NT2/D1 (cell line): ENCODE results near the gene MACF1.
"Not testable (repeated sequence)": the region's sequence is repeated elsewhere in the genome, so short reads cannot be mapped to it uniquely, and the experiment has no call there.

Experiments used
- DNase-seq: peaks from one replicate; pipeline ENCODE4 v3.0.0-alpha.2; 2011; ENCODE audit warnings: low read depth, low spot score
- H3K27me3 ChIP-seq: 2 replicates; pipeline ENCODE4 v1.6.0; 2011; ENCODE audit warnings: mild to moderate bottlenecking; ENCODE audit not compliant: insufficient read length, insufficient read depth
- H3K36me3 ChIP-seq: 2 replicates; pipeline ENCODE4 v1.6.1; 2011; ENCODE audit warnings: mild to moderate bottlenecking, low read length, mixed read lengths; ENCODE audit not compliant: insufficient read depth, insufficient read length
- H3K4me1 ChIP-seq: 2 replicates; pipeline ENCODE4 v1.5.1; 2011; ENCODE audit not compliant: insufficient read depth, insufficient read length
- H3K4me3 ChIP-seq: 2 replicates; pipeline ENCODE4 v1.5.1; 2011; ENCODE audit warnings: low read depth; ENCODE audit not compliant: insufficient read length
- H3K9ac ChIP-seq: 2 replicates; pipeline ENCODE4 v1.6.0; 2011; ENCODE audit warnings: low read depth; ENCODE audit not compliant: insufficient read length
- H3K9me3 ChIP-seq: 2 replicates; pipeline ENCODE4 v1.5.1; 2011; ENCODE audit warnings: mild to moderate bottlenecking, low read length; ENCODE audit not compliant: insufficient read depth
- SUZ12 ChIP-seq: IDR thresholded peaks from 2 replicates; pipeline ENCODE4 v1.6.1; 2011; ENCODE audit not compliant: insufficient read length, insufficient read depth; ENCODE audit errors: extremely low read depth
- YY1 ChIP-seq: IDR thresholded peaks from 2 replicates; pipeline ENCODE4 v1.6.1; 2011; ENCODE audit not compliant: insufficient read length, insufficient read depth
- ZNF274 ChIP-seq: IDR thresholded peaks from 2 replicates; pipeline ENCODE4 v1.6.1; 2011; ENCODE audit warnings: mild to moderate bottlenecking, low read depth, low read length

The MACF1 gene

GRCh38 chr1:39438042-39438441 lies 233.5 kb downstream of the MACF1 start:
- no peaks in the 10 kb centered on the region for H3K27me3 ChIP-seq
- H3K4me1 ChIP-seq, result no peaks in the 10 kb centered on the region
- TF ChIP-seq SUZ12 (no peak), YY1 (no peak), ZNF274 (no peak)
- H3K9ac ChIP-seq, result no peak overlapping the region
- no peak overlapping the region for H3K4me3 ChIP-seq
- peaks cover 95% of the 10 kb centered on the region for H3K36me3 ChIP-seq
- DNase-seq, result no peak
- H3K9me3 ChIP-seq, result no peaks in the 10 kb centered on the region

- TF ChIP-seq SUZ12 (no peak), YY1 (no peak), ZNF274 (no peak)
- H3K9me3 ChIP-seq, result no peaks in the 10 kb centered on the region
- no peaks in the 10 kb centered on the region for H3K4me1 ChIP-seq
- no peak for DNase-seq
- no peak overlapping the region for H3K9ac ChIP-seq
- no peaks in the 10 kb centered on the region for H3K27me3 ChIP-seq
- peaks cover 92% of the 10 kb centered on the region for H3K36me3 ChIP-seq
- H3K4me3 ChIP-seq, result no peak overlapping the region
Observed at GRCh38 chr1:39440856-39441255, 236.4 kb downstream of the MACF1 start.

GRCh38 chr1:39441797-39442196 lies 237.3 kb downstream of the MACF1 start:
- Histone ChIP-seq H3K27me3 (no peaks in the 10 kb centered on the region), H3K9ac (no peak overlapping the region), H3K4me1 (no peaks in the 10 kb centered on the region), H3K9me3 (no peaks in the 10 kb centered on the region), H3K36me3 (peaks cover 92% of the 10 kb centered on the region), H3K4me3 (no peak overlapping the region)
- TF ChIP-seq ZNF274 (no peak), SUZ12 (no peak), YY1 (no peak)
- DNase-seq, result no peak

GRCh38 chr1:39445573-39445972 lies 241.1 kb downstream of the MACF1 start:
- H3K9me3 ChIP-seq, result no peaks in the 10 kb centered on the region
- H3K27me3 ChIP-seq, result no peaks in the 10 kb centered on the region
- TF ChIP-seq YY1 (no peak), SUZ12 (no peak), ZNF274 (no peak)
- H3K4me3 ChIP-seq, result no peak overlapping the region
- no peaks in the 10 kb centered on the region for H3K4me1 ChIP-seq
- DNase-seq, result no peak
- H3K9ac ChIP-seq, result no peak overlapping the region
- peaks cover 92% of the 10 kb centered on the region for H3K36me3 ChIP-seq

- Histone ChIP-seq H3K4me1 (no peaks in the 10 kb centered on the region), H3K27me3 (no peaks in the 10 kb centered on the region), H3K9me3 (no peaks in the 10 kb centered on the region), H3K36me3 (peaks cover 92% of the 10 kb centered on the region), H3K9ac (no peak overlapping the region), H3K4me3 (no peak overlapping the region)
- DNase-seq, result no peak
- TF ChIP-seq YY1 (no peak), SUZ12 (no peak), ZNF274 (no peak)
Observed at GRCh38 chr1:39446986-39447567, 242.6 kb downstream of the MACF1 start.

GRCh38 chr1:39450041-39450440 lies 245.5 kb downstream of the MACF1 start:
- H3K9me3 ChIP-seq, H3K4me3 ChIP-seq, H3K27me3 ChIP-seq, H3K4me1 ChIP-seq, H3K9ac ChIP-seq, DNase-seq: not testable (repeated sequence)
- peaks cover 94% of the 10 kb centered on the region for H3K36me3 ChIP-seq

- DNase-seq, result no peak
- Histone ChIP-seq H3K9me3 (no peaks in the 10 kb centered on the region), H3K9ac (no peak overlapping the region), H3K4me1 (no peaks in the 10 kb centered on the region), H3K4me3 (no peak overlapping the region), H3K27me3 (no peaks in the 10 kb centered on the region), H3K36me3 (peaks cover 94% of the 10 kb centered on the region)
- TF ChIP-seq YY1 (no peak), ZNF274 (no peak), SUZ12 (no peak)
Observed at GRCh38 chr1:39450956-39451606, 246.6 kb downstream of the MACF1 start.

- Histone ChIP-seq H3K9ac (no peak overlapping the region), H3K27me3 (no peaks in the 10 kb centered on the region), H3K36me3 (peaks cover 94% of the 10 kb centered on the region), H3K9me3 (no peaks in the 10 kb centered on the region), H3K4me3 (no peak overlapping the region), H3K4me1 (no peaks in the 10 kb centered on the region)
- no peak for DNase-seq
- TF ChIP-seq SUZ12 (no peak), YY1 (no peak), ZNF274 (no peak)
Observed at GRCh38 chr1:39452081-39452480, 247.6 kb downstream of the MACF1 start.
